ENCODE measurements around the gene PLA2G4C.

- TF ChIP-seq EZH2phosphoT487 (conservative IDR thresholded peaks at IDR 0.05; ENCODE audit: low read length), result no peak
- no peak for TF ChIP-seq CTCF (IDR thresholded peaks at IDR 0.05; ENCODE audit: insufficient read depth, low read length, poor library complexity, severe bottlenecking)
These were observed 56.8 kb downstream of the PLA2G4C start for GRCh38 chr19:48053856-48054255.
